HEK293 (cell line): ENCODE measurements around the gene GPRASP3.

Source experiments
- CTCF ChIA-PET: fragments of 350-600 bp; formaldehyde crosslinking; extraction: SDS; loops from one replicate; lab custom pipeline; 2021; ENCODE audit warnings: antibody characterized with exemption; lab: Yijun Ruan, JAX
- POLR2A ChIA-PET: fragments of 300-600 bp; formaldehyde crosslinking; extraction: SDS; loops from one replicate; lab custom pipeline; 2020; ENCODE audit warnings: antibody characterized with exemption, inconsistent platforms; lab: Yijun Ruan, JAX
- H3K27ac ChIP-seq: fragments of 200-500 bp; sonication (Bioruptor generic); 2 replicates; pipeline ENCODE4 v1.5.1; 2014; ENCODE audit warnings: low read depth, low read length, control low read depth, inconsistent platforms; ENCODE audit errors: extremely low read depth
- H3K36me3 ChIP-seq, 2 experiments: fragments of 200-500 bp in 1 of 2; sonication (Bioruptor generic) in 1 of 2; 1 replicate in 1 of 2; 2 replicates in 1 of 2; pipeline ENCODE4 v1.5.1; 2014 to 2017; ENCODE audit warnings: inconsistent platforms in 2 of 2, low read length in 2 of 2; ENCODE audit not compliant: control insufficient read depth in 2 of 2, insufficient read depth in 1 of 2
- H3K4me1 ChIP-seq: fragments of 200-500 bp; sonication (Bioruptor generic); 2 replicates; pipeline ENCODE4 v1.5.1; 2014; ENCODE audit warnings: mild to moderate bottlenecking, low read length, inconsistent platforms; ENCODE audit not compliant: control insufficient read depth, insufficient read depth
- H3K4me3 ChIP-seq: 2 replicates; pipeline ENCODE4 v1.5.1; 2011; ENCODE audit warnings: low read depth, mild to moderate bottlenecking, control low read depth, low read length, moderate library complexity
- H3K9me3 ChIP-seq: fragments of 200-500 bp; sonication (Bioruptor generic); 2 replicates; pipeline ENCODE4 v1.5.1; 2014; ENCODE audit warnings: low read depth, low read length, inconsistent platforms; ENCODE audit not compliant: control insufficient read depth, insufficient read depth
- ATF2 ChIP-seq: fragments of 450-650 bp; formaldehyde crosslinking; IDR thresholded peaks from 2 replicates; pipeline ENCODE4 v1.5.1; 2016; ENCODE audit warnings: missing biosample characterization, missing genetic modification characterization, low read depth
- BCL11B ChIP-seq: fragments of 450-650 bp; formaldehyde crosslinking; IDR thresholded peaks from 2 replicates; pipeline ENCODE4 v1.5.1; 2016; ENCODE audit warnings: low read depth, missing biosample characterization, missing genetic modification characterization
- CTCF ChIP-seq: fragments of 450-650 bp; formaldehyde crosslinking; IDR thresholded peaks from 2 replicates; pipeline ENCODE4 v1.5.1; 2016; ENCODE audit warnings: missing biosample characterization, missing genetic modification characterization
- GLIS2 ChIP-seq: fragments of 450-650 bp; formaldehyde crosslinking; IDR thresholded peaks from 2 replicates; pipeline ENCODE4 v1.5.1; 2016; ENCODE audit warnings: missing biosample characterization, missing genetic modification characterization
- IKZF3 ChIP-seq: fragments of 450-650 bp; IDR thresholded peaks from 2 replicates; pipeline ENCODE4 v1.5.0; 2018; ENCODE audit warnings: missing biosample characterization, mild to moderate bottlenecking, missing genetic modification characterization, moderate library complexity
- KLF17 ChIP-seq: fragments of 450-650 bp; formaldehyde crosslinking; IDR thresholded peaks from 2 replicates; pipeline ENCODE4 v1.5.1; 2016; ENCODE audit warnings: missing biosample characterization, missing genetic modification characterization
- KLF8 ChIP-seq: fragments of 450-650 bp; formaldehyde crosslinking; IDR thresholded peaks from 2 replicates; pipeline ENCODE4 v1.5.1; 2016; ENCODE audit warnings: missing biosample characterization, missing genetic modification characterization
- PATZ1 ChIP-seq: fragments of 450-650 bp; formaldehyde crosslinking; IDR thresholded peaks from 2 replicates; pipeline ENCODE4 v1.5.1; 2016; ENCODE audit warnings: missing biosample characterization, missing genetic modification characterization
- SCRT2 ChIP-seq: fragments of 450-650 bp; formaldehyde crosslinking; IDR thresholded peaks from 2 replicates; pipeline ENCODE4 v1.5.1; 2016; ENCODE audit warnings: missing biosample characterization, missing genetic modification characterization
- SP7 ChIP-seq: fragments of 450-650 bp; formaldehyde crosslinking; IDR thresholded peaks from 2 replicates; pipeline ENCODE4 v1.5.1; 2016; ENCODE audit warnings: missing biosample characterization, missing genetic modification characterization
- ZBTB21 ChIP-seq: fragments of 450-650 bp; formaldehyde crosslinking; IDR thresholded peaks from 2 replicates; pipeline ENCODE4 v1.5.1; 2017; ENCODE audit warnings: missing biosample characterization, missing genetic modification characterization
- ZBTB49 ChIP-seq: fragments of 450-650 bp; formaldehyde crosslinking; IDR thresholded peaks from 2 replicates; pipeline ENCODE4 v1.5.1; 2016; ENCODE audit warnings: missing biosample characterization, missing genetic modification characterization, low read depth
- ZBTB8A ChIP-seq: fragments of 450-650 bp; formaldehyde crosslinking; IDR thresholded peaks from 2 replicates; pipeline ENCODE4 v1.5.1; 2016; ENCODE audit warnings: missing biosample characterization, missing genetic modification characterization
- ZNF133 ChIP-seq: fragments of 450-650 bp; formaldehyde crosslinking; IDR thresholded peaks from 2 replicates; pipeline ENCODE4 v1.5.1; 2016; ENCODE audit warnings: missing biosample characterization, missing genetic modification characterization
- ZNF266 ChIP-seq: fragments of 450-650 bp; formaldehyde crosslinking; IDR thresholded peaks from 2 replicates; pipeline ENCODE4 v1.5.1; 2016; ENCODE audit warnings: missing biosample characterization, missing genetic modification characterization, low read depth
- ZNF292 ChIP-seq: fragments of 450-650 bp; formaldehyde crosslinking; IDR thresholded peaks from 2 replicates; pipeline ENCODE4 v1.5.1; 2016; ENCODE audit warnings: low read depth, missing biosample characterization, missing genetic modification characterization, borderline replicate concordance
- ZNF335 ChIP-seq: fragments of 450-650 bp; formaldehyde crosslinking; conservative IDR thresholded peaks from 2 replicates; pipeline ENCODE4 v1.5.1; 2016; ENCODE audit warnings: missing biosample characterization, missing genetic modification characterization
- ZNF398 ChIP-seq: fragments of 450-650 bp; formaldehyde crosslinking; IDR thresholded peaks from 2 replicates; pipeline ENCODE4 v1.5.1; 2017; ENCODE audit warnings: missing biosample characterization, missing genetic modification characterization
- ZNF404 ChIP-seq: fragments of 450-650 bp; formaldehyde crosslinking; IDR thresholded peaks from 2 replicates; pipeline ENCODE4 v1.5.1; 2017; ENCODE audit warnings: missing biosample characterization, missing genetic modification characterization
- ZNF580 ChIP-seq: fragments of 450-650 bp; formaldehyde crosslinking; IDR thresholded peaks from 2 replicates; pipeline ENCODE4 v1.5.1; 2016; ENCODE audit warnings: missing biosample characterization, missing genetic modification characterization
- ZNF629 ChIP-seq: fragments of 450-650 bp; formaldehyde crosslinking; IDR thresholded peaks from 2 replicates; pipeline ENCODE4 v1.5.1; 2017; ENCODE audit warnings: missing biosample characterization, missing genetic modification characterization
- ZNF660 ChIP-seq: fragments of 450-650 bp; IDR thresholded peaks from 2 replicates; pipeline ENCODE4 v1.5.1; 2018; ENCODE audit warnings: missing biosample characterization, mild to moderate bottlenecking, missing genetic modification characterization
- ZNF664 ChIP-seq: fragments of 450-650 bp; formaldehyde crosslinking; IDR thresholded peaks from 2 replicates; pipeline ENCODE4 v1.5.1; 2016; ENCODE audit warnings: missing biosample characterization, missing genetic modification characterization
- ZNF747 ChIP-seq: fragments of 450-650 bp; formaldehyde crosslinking; IDR thresholded peaks from 2 replicates; pipeline ENCODE4 v1.5.1; 2016; ENCODE audit warnings: missing biosample characterization, missing genetic modification characterization
- ZNF837 ChIP-seq: fragments of 450-650 bp; formaldehyde crosslinking; IDR thresholded peaks from 2 replicates; pipeline ENCODE4 v1.5.1; 2016; ENCODE audit warnings: missing biosample characterization, missing genetic modification characterization

The GPRASP3 gene

GRCh38 chrX:102712981-102713625 lies 7.4 kb upstream of the GPRASP3 start:
- no peaks in the 10 kb centered on the region for H3K9me3 ChIP-seq
- no peaks in the 10 kb centered on the region for H3K4me1 ChIP-seq
- peak overlapping the region; percentile 65; the same call in 1 of the 2 replicates for H3K27ac ChIP-seq
- TF ChIP-seq KLF8 (tag by site-specific recombination), result no peak
- TF ChIP-seq ZNF404 (tag by site-specific recombination), result no peak
- no peak for TF ChIP-seq BCL11B (tag by site-specific recombination)
- no peak for TF ChIP-seq ZNF580
- peak; percentile 79 for TF ChIP-seq ATF2
- 0 out of 2 replicates have a peak, but pooled peaks have one; percentile 16 for TF ChIP-seq ZBTB8A (tag by site-specific recombination)
- peak; percentile 27; the same call in 1 of the 2 replicates for TF ChIP-seq PATZ1 (tag by site-specific recombination)
- 0 out of 2 replicates have a peak, but pooled peaks have one; percentile 5 for TF ChIP-seq ZNF664 (tag by site-specific recombination)
- 0 out of 2 replicates have a peak, but pooled peaks have one; percentile 16 for TF ChIP-seq SP7 (tag by site-specific recombination)
- no peak for TF ChIP-seq ZNF266 (tag by site-specific recombination)
- peak; percentile 61; the same call in 1 of the 2 replicates for TF ChIP-seq IKZF3 (tag by site-specific recombination)
- no peak for TF ChIP-seq ZNF837 (tag by site-specific recombination)
- TF ChIP-seq ZNF133 (tag by site-specific recombination), result no peak
- TF ChIP-seq SCRT2 (tag by site-specific recombination), result peak; percentile 28; the same call in 1 of the 2 replicates
- TF ChIP-seq ZBTB49, result no peak
- peak; percentile 85 for TF ChIP-seq ZBTB21 (tag by site-specific recombination)
- 0 out of 2 replicates have a peak, but pooled peaks have one; percentile 30 for TF ChIP-seq ZNF398
- peak; percentile 87 for TF ChIP-seq ZNF335
- TF ChIP-seq ZNF660 (tag by site-specific recombination), result 0 out of 2 replicates have a peak, but pooled peaks have one; percentile 10
- TF ChIP-seq ZNF747, result no peak
- TF ChIP-seq CTCF (tag by site-specific recombination), result peak; percentile 27; the same call in 1 of the 2 replicates
- 0 out of 2 replicates have a peak, but pooled peaks have one; percentile 14 for TF ChIP-seq KLF17
- TF ChIP-seq GLIS2, result peak; percentile 5; the same call in 1 of the 2 replicates
- TF ChIP-seq ZNF292 (tag by site-specific recombination), result no peak
- TF ChIP-seq ZNF629 (tag by site-specific recombination), result peak; percentile 84
- TF ChIP-seq, all 188 proteins: peak for 15
- POLR2A ChIA-PET, result no interaction called here
- Histone ChIP-seq H3K4me3 (peak overlapping the region; percentile 69), H3K36me3 (peaks cover 0 to 26% of the 10 kb centered on the region in 2 experiments; a peak in 1 of 3 replicates)
- CTCF ChIA-PET, result no interaction called here
